Measurements from ENCODE around the gene ZDHHC4.

Gene ZDHHC4

GRCh38 chr7:6608081-6608480 is 30.8 kb downstream of the ZDHHC4 start:
- no peak for DNase-seq

GRCh38 chr7:6608794-6609193 is 31.5 kb downstream of the ZDHHC4 start:
- no peak for DNase-seq

- no peak for DNase-seq
Measured at GRCh38 chr7:6612819-6613218, 35.6 kb downstream of the ZDHHC4 start.

GRCh38 chr7:6613706-6614105 is 36.5 kb downstream of the ZDHHC4 start:
- DNase-seq = no peak

- DNase-seq = no peak
Measured at GRCh38 chr7:6614953-6615722, 37.9 kb downstream of the ZDHHC4 start, which contains the start of gene ZNF853. TSS of gene ZNF853 (plus strand) at chr7:6615610. CDS start at chr7:6616175, 565 bp downstream.

GRCh38 chr7:6615723-6616555 is 38.7 kb downstream of the ZDHHC4 start:
- DNase-seq = no peak

GRCh38 chr7:6616854-6617643 is 39.8 kb downstream of the ZDHHC4 start:
- DNase-seq = no peak

- no peak for DNase-seq
Measured at GRCh38 chr7:6618621-6619020, 41.4 kb downstream of the ZDHHC4 start.

- no peak for DNase-seq
Measured at GRCh38 chr7:6619961-6620360, 42.7 kb downstream of the ZDHHC4 start.

GRCh38 chr7:6621195-6622133 is 44.2 kb downstream of the ZDHHC4 start:
- DNase-seq = no peak

- DNase-seq = no peak
Measured at GRCh38 chr7:6622134-6622710, 45.0 kb downstream of the ZDHHC4 start.

GRCh38 chr7:6623589-6624245 is 46.5 kb downstream of the ZDHHC4 start:
- DNase-seq = peak; percentile 29

- DNase-seq = no peak
Measured at GRCh38 chr7:6624246-6624611, 47.0 kb downstream of the ZDHHC4 start.

GRCh38 chr7:6628045-6628444 is 50.8 kb downstream of the ZDHHC4 start:
- DNase-seq = no peak

GRCh38 chr7:6630007-6630849 is 53.0 kb downstream of the ZDHHC4 start:
- DNase-seq = no peak

- DNase-seq = no peak
Measured at GRCh38 chr7:6631605-6632004, 54.4 kb downstream of the ZDHHC4 start.

GRCh38 chr7:6634021-6634420 is 56.8 kb downstream of the ZDHHC4 start:
- no peak for DNase-seq

- peak; percentile 65 for DNase-seq
Measured at GRCh38 chr7:6634971-6635370, 57.7 kb downstream of the ZDHHC4 start.

- DNase-seq = peak; percentile 66
Measured at GRCh38 chr7:6636741-6637543, 59.7 kb downstream of the ZDHHC4 start, which contains the start of gene ZNF316. TSS of gene ZNF316 (plus strand) at chr7:6637318. CDS start at chr7:6642410, 5,092 bp downstream.
